Measurements from ENCODE around the gene DNAJC22. TPM values are rescaled to one million over a fixed set of nuclear protein-coding genes. Genes with fewer than 3 reads are reported as not detected.

DNAJC22 gene
- total and polyA plus RNA-seq, 9 of the 15 experiments (the other 6 are each of a cell fraction or from before 2014, with no cell fraction given) = 0.10 to 1.2 (median 0.47) TPM

DNA sequence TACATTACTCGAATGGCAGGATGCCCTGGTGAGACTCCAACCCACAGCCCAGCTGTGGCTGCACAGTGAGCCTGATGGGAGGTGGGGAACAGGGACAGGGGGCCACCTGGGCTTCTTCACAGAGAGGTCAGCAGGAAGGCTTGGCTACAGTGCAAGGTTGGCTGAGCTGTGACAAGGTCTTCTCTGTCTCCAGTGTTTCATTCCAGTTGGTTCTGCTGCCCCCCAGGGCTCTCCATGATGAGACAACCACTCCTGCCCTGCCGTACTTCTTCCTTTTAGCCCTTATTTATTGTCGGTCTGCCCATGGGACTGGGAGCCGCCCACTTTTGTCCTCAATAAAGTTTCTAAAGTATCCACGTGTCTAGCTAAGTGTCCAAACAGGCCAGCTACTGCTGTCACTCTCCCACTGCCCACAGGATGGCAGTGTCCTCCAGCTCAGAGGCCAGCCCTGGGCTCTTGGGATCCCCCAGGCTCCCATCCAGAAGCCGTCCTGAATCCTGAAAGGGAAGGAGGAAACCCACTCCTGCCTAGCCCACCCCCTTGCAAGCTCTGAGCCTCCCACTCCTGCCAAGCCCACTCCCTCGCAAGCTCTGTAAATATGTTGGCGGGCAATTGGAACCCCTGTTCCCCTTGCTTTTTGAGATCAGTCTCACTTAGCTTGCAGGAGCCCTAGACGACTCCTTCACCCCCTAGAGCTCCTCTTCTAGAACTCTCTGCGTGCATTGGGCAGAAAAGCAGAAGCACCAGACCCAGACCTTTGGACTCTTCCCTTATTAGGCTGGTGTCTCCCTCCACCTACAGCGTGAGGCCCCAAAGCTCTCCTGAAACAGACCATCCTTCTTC lies 15.1 kb upstream of the DNAJC22 start (continued):
- TF ChIP-seq, protein P1, sequence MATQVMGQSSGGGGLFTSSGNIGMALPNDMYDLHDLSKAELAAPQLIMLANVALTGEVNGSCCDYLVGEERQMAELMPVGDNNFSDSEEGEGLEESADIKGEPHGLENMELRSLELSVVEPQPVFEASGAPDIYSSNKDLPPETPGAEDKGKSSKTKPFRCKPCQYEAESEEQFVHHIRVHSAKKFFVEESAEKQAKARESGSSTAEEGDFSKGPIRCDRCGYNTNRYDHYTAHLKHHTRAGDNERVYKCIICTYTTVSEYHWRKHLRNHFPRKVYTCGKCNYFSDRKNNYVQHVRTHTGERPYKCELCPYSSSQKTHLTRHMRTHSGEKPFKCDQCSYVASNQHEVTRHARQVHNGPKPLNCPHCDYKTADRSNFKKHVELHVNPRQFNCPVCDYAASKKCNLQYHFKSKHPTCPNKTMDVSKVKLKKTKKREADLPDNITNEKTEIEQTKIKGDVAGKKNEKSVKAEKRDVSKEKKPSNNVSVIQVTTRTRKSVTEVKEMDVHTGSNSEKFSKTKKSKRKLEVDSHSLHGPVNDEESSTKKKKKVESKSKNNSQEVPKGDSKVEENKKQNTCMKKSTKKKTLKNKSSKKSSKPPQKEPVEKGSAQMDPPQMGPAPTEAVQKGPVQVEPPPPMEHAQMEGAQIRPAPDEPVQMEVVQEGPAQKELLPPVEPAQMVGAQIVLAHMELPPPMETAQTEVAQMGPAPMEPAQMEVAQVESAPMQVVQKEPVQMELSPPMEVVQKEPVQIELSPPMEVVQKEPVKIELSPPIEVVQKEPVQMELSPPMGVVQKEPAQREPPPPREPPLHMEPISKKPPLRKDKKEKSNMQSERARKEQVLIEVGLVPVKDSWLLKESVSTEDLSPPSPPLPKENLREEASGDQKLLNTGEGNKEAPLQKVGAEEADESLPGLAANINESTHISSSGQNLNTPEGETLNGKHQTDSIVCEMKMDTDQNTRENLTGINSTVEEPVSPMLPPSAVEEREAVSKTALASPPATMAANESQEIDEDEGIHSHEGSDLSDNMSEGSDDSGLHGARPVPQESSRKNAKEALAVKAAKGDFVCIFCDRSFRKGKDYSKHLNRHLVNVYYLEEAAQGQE (IDR thresholded peaks at IDR 0.05; ENCODE audit: borderline replicate concordance) = peak; percentile 75
- TF ChIP-seq, protein P1 (CRISPR knock-in tag; IDR thresholded peaks at IDR 0.05; ENCODE audit: low read depth) = no peak
- TF ChIP-seq, protein P2, sequence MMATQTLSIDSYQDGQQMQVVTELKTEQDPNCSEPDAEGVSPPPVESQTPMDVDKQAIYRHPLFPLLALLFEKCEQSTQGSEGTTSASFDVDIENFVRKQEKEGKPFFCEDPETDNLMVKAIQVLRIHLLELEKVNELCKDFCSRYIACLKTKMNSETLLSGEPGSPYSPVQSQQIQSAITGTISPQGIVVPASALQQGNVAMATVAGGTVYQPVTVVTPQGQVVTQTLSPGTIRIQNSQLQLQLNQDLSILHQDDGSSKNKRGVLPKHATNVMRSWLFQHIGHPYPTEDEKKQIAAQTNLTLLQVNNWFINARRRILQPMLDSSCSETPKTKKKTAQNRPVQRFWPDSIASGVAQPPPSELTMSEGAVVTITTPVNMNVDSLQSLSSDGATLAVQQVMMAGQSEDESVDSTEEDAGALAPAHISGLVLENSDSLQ (IDR thresholded peaks at IDR 0.05) = peak; percentile 77
- peak; percentile 87 for TF ChIP-seq MYC (IDR thresholded peaks at IDR 0.05; ENCODE audit: low read depth, low read length)
- no peak for TF ChIP-seq MYC (CRISPR knock-in tag; IDR thresholded peaks at IDR 0.05; ENCODE audit: borderline replicate concordance, low read depth)
- TF ChIP-seq MAX (CRISPR knock-in tag; IDR thresholded peaks at IDR 0.05) = peak; percentile 74; the same call in 1 of the 2 replicates
- TF ChIP-seq CC2D1A (IDR thresholded peaks at IDR 0.05) = peak; percentile 25; the same call in 1 of the 2 replicates
- TF ChIP-seq JUND (IDR thresholded peaks at IDR 0.05; ENCODE audit: borderline replicate concordance, low read depth, low read length) = 0 out of 2 replicates have a peak, but pooled peaks have one; percentile 44
- TF ChIP-seq JUND (tag; IDR thresholded peaks at IDR 0.05; ENCODE audit: borderline replicate concordance, low read depth, low read length) = no peak
- TF ChIP-seq JUN (IDR thresholded peaks at IDR 0.05; ENCODE audit: borderline replicate concordance, low read depth, low read length) = 0 out of 2 replicates have a peak, but pooled peaks have one; percentile 34
- TF ChIP-seq JUN (CRISPR knock-in tag; IDR thresholded peaks at IDR 0.05; ENCODE audit: borderline replicate concordance) = no peak
- TF ChIP-seq ARID4B (CRISPR knock-in tag; IDR thresholded peaks at IDR 0.05) = peak; percentile 38; the same call in 1 of the 2 replicates
- TF ChIP-seq L3MBTL2 (IDR thresholded peaks at IDR 0.05) = peak; percentile 48; the same call in 1 of the 2 replicates
